ENCODE results near the gene DGKD.

Gene DGKD

DNA sequence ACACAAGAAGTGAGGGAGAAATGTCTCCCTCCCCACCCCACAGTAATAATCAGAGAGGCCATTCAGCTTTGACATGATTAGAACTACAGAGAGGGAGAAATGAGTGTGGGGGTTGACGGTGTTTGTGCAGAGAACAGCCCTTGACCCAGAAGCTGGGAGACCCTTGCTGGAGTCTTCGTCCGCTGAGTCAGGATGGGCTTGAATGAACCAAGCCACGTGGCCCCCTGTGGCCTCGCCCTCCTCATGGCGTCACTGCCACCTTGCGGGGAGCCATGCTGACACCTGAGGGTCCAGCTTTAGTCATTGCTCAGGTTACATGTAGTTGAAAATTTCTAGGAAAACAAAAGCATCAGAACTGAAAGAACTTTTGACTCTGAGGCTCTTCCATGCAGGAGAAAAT is 101.2 kb downstream of the DGKD start:
- no peak for ATAC-seq
- TF ChIP-seq OSR1 (CRISPR knock-in tag; IDR thresholded peaks at IDR 0.05): no peak
- TF ChIP-seq ZNF565 (CRISPR knock-in tag; conservative IDR thresholded peaks at IDR 0.05; ENCODE audit: low read depth): no peak
- TF ChIP-seq ESRRG (CRISPR knock-in tag; IDR thresholded peaks at IDR 0.05): no peak
- no peak for TF ChIP-seq BACH2 (CRISPR knock-in tag; IDR thresholded peaks at IDR 0.05; ENCODE audit: borderline replicate concordance)
- TF ChIP-seq ZNF70 (CRISPR knock-in tag; IDR thresholded peaks at IDR 0.05): no peak
- TF ChIP-seq TOX (CRISPR knock-in tag; IDR thresholded peaks at IDR 0.05; ENCODE audit: borderline replicate concordance): no peak
- TF ChIP-seq ZC3H10 (CRISPR knock-in tag; IDR thresholded peaks at IDR 0.05): no peak
- no peak for TF ChIP-seq TCF4 (CRISPR knock-in tag; IDR thresholded peaks at IDR 0.05; ENCODE audit: borderline replicate concordance)
- TF ChIP-seq GLIS3 (CRISPR knock-in tag; IDR thresholded peaks at IDR 0.05): no peak
- no peak for TF ChIP-seq ZFP3 (CRISPR knock-in tag; IDR thresholded peaks at IDR 0.05)

DNA sequence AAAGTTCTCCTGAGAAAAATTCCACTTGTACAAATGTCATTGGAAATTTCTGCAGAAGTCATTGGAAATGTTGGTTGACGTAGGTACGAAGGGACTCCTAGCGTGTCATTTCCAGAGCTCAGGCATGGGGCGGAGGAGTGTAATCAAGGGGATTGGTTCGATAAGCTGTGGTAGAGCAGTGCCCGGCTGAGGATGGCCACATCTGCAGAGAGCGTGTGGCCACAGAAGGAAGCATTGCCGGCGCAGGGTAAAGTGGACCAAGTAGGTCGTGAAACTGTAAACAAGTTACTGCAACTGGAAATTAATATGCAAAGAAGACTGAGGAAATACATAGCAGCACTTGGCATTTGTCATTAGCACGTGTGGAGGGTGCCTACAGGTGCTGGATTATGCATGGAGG is 101.8 kb downstream of the DGKD start:
- ATAC-seq: no peak
- TF ChIP-seq BACH2 (CRISPR knock-in tag; IDR thresholded peaks at IDR 0.05; ENCODE audit: borderline replicate concordance) (no peak), GLIS3 (CRISPR knock-in tag; IDR thresholded peaks at IDR 0.05) (no peak), ZFP30 (CRISPR knock-in tag; IDR thresholded peaks at IDR 0.05) (no peak), ARNTL (CRISPR knock-in tag; IDR thresholded peaks at IDR 0.05; ENCODE audit: borderline replicate concordance, low read depth) (no peak), ISL1 (CRISPR knock-in tag; IDR thresholded peaks at IDR 0.05) (no peak), ZFP3 (CRISPR knock-in tag; IDR thresholded peaks at IDR 0.05) (no peak), OSR1 (CRISPR knock-in tag; IDR thresholded peaks at IDR 0.05) (no peak), RARB (CRISPR knock-in tag; IDR thresholded peaks at IDR 0.05) (no peak), SNAI2 (CRISPR knock-in tag; IDR thresholded peaks at IDR 0.05) (no peak), TCF4 (CRISPR knock-in tag; IDR thresholded peaks at IDR 0.05; ENCODE audit: borderline replicate concordance) (no peak), ZNF565 (CRISPR knock-in tag; conservative IDR thresholded peaks at IDR 0.05; ENCODE audit: low read depth) (no peak), TOX (CRISPR knock-in tag; IDR thresholded peaks at IDR 0.05; ENCODE audit: borderline replicate concordance) (no peak), CSDC2 (CRISPR knock-in tag; IDR thresholded peaks at IDR 0.05) (no peak), PPARA (CRISPR knock-in tag; IDR thresholded peaks at IDR 0.05; ENCODE audit: borderline replicate concordance) (no peak), ZNF70 (CRISPR knock-in tag; IDR thresholded peaks at IDR 0.05) (no peak)
- TF ChIP-seq, protein P1, sequence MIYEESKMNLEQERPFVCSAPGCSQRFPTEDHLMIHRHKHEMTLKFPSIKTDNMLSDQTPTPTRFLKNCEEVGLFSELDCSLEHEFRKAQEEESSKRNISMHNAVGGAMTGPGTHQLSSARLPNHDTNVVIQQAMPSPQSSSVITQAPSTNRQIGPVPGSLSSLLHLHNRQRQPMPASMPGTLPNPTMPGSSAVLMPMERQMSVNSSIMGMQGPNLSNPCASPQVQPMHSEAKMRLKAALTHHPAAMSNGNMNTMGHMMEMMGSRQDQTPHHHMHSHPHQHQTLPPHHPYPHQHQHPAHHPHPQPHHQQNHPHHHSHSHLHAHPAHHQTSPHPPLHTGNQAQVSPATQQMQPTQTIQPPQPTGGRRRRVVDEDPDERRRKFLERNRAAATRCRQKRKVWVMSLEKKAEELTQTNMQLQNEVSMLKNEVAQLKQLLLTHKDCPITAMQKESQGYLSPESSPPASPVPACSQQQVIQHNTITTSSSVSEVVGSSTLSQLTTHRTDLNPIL (CRISPR knock-in tag; IDR thresholded peaks at IDR 0.05; ENCODE audit: low read depth): no peak
- TF ChIP-seq, protein P2, sequence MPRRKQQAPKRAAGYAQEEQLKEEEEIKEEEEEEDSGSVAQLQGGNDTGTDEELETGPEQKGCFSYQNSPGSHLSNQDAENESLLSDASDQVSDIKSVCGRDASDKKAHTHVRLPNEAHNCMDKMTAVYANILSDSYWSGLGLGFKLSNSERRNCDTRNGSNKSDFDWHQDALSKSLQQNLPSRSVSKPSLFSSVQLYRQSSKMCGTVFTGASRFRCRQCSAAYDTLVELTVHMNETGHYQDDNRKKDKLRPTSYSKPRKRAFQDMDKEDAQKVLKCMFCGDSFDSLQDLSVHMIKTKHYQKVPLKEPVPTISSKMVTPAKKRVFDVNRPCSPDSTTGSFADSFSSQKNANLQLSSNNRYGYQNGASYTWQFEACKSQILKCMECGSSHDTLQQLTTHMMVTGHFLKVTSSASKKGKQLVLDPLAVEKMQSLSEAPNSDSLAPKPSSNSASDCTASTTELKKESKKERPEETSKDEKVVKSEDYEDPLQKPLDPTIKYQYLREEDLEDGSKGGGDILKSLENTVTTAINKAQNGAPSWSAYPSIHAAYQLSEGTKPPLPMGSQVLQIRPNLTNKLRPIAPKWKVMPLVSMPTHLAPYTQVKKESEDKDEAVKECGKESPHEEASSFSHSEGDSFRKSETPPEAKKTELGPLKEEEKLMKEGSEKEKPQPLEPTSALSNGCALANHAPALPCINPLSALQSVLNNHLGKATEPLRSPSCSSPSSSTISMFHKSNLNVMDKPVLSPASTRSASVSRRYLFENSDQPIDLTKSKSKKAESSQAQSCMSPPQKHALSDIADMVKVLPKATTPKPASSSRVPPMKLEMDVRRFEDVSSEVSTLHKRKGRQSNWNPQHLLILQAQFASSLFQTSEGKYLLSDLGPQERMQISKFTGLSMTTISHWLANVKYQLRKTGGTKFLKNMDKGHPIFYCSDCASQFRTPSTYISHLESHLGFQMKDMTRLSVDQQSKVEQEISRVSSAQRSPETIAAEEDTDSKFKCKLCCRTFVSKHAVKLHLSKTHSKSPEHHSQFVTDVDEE (CRISPR knock-in tag; IDR thresholded peaks at IDR 0.05): no peak
- TF ChIP-seq, protein P3, sequence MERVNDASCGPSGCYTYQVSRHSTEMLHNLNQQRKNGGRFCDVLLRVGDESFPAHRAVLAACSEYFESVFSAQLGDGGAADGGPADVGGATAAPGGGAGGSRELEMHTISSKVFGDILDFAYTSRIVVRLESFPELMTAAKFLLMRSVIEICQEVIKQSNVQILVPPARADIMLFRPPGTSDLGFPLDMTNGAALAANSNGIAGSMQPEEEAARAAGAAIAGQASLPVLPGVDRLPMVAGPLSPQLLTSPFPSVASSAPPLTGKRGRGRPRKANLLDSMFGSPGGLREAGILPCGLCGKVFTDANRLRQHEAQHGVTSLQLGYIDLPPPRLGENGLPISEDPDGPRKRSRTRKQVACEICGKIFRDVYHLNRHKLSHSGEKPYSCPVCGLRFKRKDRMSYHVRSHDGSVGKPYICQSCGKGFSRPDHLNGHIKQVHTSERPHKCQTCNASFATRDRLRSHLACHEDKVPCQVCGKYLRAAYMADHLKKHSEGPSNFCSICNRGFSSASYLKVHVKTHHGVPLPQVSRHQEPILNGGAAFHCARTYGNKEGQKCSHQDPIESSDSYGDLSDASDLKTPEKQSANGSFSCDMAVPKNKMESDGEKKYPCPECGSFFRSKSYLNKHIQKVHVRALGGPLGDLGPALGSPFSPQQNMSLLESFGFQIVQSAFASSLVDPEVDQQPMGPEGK (CRISPR knock-in tag; IDR thresholded peaks at IDR 0.05; ENCODE audit: borderline replicate concordance): no peak
- TF ChIP-seq, protein P4, sequence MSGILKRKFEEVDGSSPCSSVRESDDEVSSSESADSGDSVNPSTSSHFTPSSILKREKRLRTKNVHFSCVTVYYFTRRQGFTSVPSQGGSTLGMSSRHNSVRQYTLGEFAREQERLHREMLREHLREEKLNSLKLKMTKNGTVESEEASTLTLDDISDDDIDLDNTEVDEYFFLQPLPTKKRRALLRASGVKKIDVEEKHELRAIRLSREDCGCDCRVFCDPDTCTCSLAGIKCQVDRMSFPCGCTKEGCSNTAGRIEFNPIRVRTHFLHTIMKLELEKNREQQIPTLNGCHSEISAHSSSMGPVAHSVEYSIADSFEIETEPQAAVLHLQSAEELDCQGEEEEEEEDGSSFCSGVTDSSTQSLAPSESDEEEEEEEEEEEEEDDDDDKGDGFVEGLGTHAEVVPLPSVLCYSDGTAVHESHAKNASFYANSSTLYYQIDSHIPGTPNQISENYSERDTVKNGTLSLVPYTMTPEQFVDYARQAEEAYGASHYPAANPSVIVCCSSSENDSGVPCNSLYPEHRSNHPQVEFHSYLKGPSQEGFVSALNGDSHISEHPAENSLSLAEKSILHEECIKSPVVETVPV (CRISPR knock-in tag; IDR thresholded peaks at IDR 0.05): no peak

DNA sequence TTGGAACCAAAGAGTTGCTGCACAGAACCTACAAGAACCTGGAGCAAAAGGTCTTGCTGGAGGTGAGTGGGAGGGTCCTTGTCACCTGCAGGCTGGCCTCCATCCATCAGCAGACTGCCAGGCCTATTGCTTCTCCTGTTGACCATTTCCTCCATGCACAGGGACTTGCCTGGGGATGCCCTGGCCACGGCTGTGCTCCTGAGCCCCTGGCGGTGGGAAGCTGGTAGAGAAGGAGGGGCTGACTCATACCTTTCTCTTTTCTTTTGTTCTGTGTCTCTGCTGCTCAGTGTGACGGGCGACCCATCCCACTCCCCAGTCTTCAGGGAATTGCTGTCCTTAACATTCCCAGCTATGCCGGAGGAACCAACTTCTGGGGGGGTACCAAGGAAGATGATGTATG is 102.6 kb downstream of the DGKD start:
- no peak for TF ChIP-seq PPARA (CRISPR knock-in tag; IDR thresholded peaks at IDR 0.05; ENCODE audit: borderline replicate concordance)
- TF ChIP-seq ZNF565 (CRISPR knock-in tag; conservative IDR thresholded peaks at IDR 0.05; ENCODE audit: low read depth): no peak
- TF ChIP-seq ZNF70 (CRISPR knock-in tag; IDR thresholded peaks at IDR 0.05): no peak
- TF ChIP-seq ZFP30 (CRISPR knock-in tag; IDR thresholded peaks at IDR 0.05): no peak
- TF ChIP-seq TOX (CRISPR knock-in tag; IDR thresholded peaks at IDR 0.05; ENCODE audit: borderline replicate concordance): no peak
- no peak for TF ChIP-seq ZC3H10 (CRISPR knock-in tag; IDR thresholded peaks at IDR 0.05)
- TF ChIP-seq, protein P2 (CRISPR knock-in tag; IDR thresholded peaks at IDR 0.05): no peak
- TF ChIP-seq OSR1 (CRISPR knock-in tag; IDR thresholded peaks at IDR 0.05): no peak
- no peak for TF ChIP-seq CSDC2 (CRISPR knock-in tag; IDR thresholded peaks at IDR 0.05)
- no peak for TF ChIP-seq ZNF8 (CRISPR knock-in tag; IDR thresholded peaks at IDR 0.05)
- TF ChIP-seq TCF4 (CRISPR knock-in tag; IDR thresholded peaks at IDR 0.05; ENCODE audit: borderline replicate concordance): no peak
- TF ChIP-seq, protein P1 (CRISPR knock-in tag; IDR thresholded peaks at IDR 0.05; ENCODE audit: low read depth): no peak
- no peak for TF ChIP-seq GLIS3 (CRISPR knock-in tag; IDR thresholded peaks at IDR 0.05)
- no peak for TF ChIP-seq ESRRG (CRISPR knock-in tag; IDR thresholded peaks at IDR 0.05)
- ATAC-seq: no peak

Data from SK-N-SH treated with all-trans-retinoic acid at 6 μM for 48 hours (cell line).